ENCODE results near the gene IFI35.
"Not testable (repeated sequence)": the region's sequence is repeated elsewhere in the genome, so short reads cannot be mapped to it uniquely, and the experiment has no call there.

The IFI35 gene

GRCh38 chr17:43024407-43025289, 18.1 kb downstream of the IFI35 start, which contains the start of gene RND2:
TSS of gene RND2 (plus strand) at chr17:43025231. CDS start at chr17:43025348, 117 bp downstream.
- DNase-seq, result peak; percentile 90

GRCh38 chr17:43025290-43025657, 18.7 kb downstream of the IFI35 start:
- no peak for DNase-seq

DNA sequence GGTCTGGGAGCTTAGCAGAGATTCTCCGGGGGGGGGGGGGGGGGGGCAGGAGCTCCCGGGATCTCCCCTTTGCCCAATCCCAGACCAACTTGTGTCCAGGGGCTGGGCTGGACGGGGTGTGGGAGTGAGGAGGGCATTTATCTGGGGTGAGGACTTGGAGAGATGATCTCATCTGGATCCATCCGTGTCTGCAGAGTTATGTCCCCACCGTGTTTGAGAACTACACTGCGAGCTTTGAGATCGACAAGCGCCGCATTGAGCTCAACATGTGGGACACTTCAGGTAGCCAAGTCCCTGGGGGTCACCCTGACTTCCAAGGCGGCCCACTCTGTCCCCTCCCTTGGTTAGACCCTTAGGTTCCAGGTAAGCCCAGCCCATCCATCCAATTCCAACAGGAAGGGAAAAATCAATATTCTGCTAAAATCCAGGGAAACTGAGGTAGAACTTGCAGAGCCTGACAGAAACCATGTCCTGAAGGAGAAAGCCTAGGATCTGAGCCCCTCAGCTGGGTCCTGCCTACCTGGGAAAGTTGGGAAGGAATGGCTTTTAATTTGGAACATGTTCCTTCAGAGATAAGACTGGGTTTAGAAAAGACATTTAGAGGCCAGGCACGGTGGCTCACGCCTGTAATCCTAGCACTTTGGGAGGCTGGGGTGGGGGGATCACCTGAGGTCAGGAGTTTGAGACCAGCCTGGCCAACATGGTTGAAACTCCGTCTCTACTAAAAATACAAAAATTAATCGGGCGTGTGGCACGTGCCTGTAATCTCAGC, 19.4 kb downstream of the IFI35 start:
- DNase-seq, result no peak

- DNase-seq, result no peak
These were observed 20.0 kb downstream of the IFI35 start for GRCh38 chr17:43026595-43026994.

GRCh38 chr17:43027091-43028032, 20.8 kb downstream of the IFI35 start:
- no peak for DNase-seq

DNA sequence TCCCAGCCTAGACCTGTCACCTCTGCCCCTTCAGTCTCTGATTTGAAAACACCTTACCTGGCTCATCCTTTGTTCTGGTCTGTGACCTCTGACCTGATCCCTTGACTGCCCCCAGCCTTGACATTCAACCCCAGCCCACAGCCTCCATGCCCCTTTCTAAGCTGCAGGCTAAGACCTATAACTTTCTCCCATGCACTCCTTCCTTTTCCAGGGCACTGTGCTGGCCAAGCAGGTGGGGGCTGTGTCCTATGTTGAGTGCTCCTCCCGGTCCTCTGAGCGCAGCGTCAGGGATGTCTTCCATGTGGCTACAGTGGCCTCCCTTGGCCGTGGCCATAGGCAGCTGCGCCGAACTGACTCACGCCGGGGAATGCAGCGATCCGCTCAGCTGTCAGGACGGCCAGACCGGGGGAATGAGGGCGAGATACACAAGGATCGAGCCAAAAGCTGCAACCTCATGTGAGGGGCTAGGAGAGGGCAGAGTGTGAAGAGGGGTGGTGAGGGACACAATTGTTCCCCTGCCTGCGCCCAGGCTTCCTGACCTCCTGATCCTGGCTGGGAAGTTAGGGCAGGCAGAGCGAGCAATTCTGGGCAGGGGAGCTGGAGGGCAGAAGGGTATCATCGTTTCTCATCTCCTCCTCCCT, 21.8 kb downstream of the IFI35 start:
- DNase-seq, result no peak

DNA sequence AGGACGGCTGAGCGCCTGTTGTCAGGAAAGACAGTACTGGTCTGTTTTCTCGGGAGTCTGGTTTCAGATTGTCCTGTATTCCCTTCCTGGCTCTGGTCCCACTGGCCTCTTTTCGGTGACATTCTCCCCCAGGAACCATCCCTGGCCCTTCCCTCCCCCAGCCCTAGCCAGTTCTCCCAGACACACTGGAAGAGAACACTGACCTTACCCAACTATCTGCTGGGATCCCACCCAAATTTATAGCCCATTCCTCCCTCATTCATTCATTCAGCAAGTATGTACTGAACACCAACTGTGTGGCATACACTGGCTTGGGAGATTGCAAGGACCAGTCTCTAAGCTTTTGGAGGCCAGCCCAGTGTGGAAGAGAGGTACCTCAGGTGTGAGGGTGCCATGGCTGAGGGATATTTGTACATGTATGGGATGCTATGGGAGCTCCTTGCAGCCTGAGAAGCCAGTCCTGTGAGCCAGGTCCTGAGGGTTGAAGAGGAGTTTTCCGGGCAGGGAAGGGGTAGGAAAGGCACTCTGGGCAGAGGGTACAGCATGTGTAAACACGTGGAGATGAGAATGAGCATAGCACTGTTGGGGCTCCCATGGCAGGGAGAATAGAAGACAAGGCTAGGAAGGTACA, 23.7 kb downstream of the IFI35 start:
- no peak for DNase-seq

- DNase-seq, result no peak
These were observed 25.1 kb downstream of the IFI35 start for GRCh38 chr17:43031666-43032065.

- DNase-seq, result no peak
These were observed 27.6 kb downstream of the IFI35 start for GRCh38 chr17:43033948-43034881.

DNA sequence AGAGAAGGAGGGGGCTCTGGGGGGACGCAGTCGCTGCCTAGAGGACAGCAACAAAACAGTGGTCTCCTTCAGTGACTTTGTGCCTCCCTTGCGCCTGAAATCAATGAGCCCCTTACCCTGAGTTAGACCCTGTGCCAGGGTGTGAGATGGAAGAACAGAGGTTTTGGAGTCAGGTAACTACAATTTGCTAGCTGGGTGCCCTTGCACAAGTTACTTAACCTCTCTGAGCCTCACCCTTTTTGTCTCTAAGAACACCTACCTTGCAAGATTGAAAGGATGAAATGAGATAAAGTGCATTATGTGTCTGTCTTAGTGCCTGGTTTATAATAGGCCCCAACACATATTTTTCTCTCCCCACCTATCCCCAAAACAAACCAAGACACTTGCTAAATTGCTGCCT, 28.3 kb downstream of the IFI35 start:
- no peak for DNase-seq

- DNase-seq, result no peak
These were observed 33.1 kb downstream of the IFI35 start for GRCh38 chr17:43039646-43040045.

- no peak for DNase-seq
These were observed 34.1 kb downstream of the IFI35 start for GRCh38 chr17:43040655-43041054.

DNA sequence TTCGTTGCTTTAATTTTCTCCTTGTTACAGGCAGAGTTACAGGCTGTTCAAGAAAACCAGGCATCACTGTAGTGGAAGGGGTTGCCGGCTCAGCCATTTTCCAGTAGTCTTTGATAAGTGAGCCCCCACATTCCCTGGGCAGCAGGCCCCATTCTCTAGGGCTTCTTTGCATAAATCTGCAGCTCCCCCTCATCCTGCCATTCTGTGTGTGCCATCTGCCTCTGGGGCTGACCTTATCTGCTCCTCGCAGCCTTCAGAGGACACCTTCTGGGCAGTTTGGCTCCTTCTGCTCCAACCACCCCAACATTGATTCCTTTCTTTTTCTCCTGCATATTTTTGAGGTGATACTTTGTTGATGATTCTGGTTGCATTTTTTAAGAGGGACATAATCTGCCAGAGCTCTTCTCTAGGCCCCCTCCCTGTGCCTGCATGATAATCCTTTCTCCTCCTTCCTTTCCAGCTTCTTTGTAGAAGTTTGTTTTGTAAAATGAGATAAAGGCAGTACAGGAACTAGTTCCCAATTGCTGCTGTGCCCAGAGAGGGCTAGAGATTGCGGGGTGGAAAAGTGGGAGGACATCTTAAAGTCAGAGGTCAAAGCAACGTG, 35.5 kb downstream of the IFI35 start:
- DNase-seq, result no peak

- no peak for DNase-seq
These were observed 36.7 kb downstream of the IFI35 start for GRCh38 chr17:43043307-43043706.

GRCh38 chr17:43044024-43044423, 37.4 kb downstream of the IFI35 start:
- no peak for DNase-seq

- DNase-seq, result no peak
These were observed 45.4 kb downstream of the IFI35 start for GRCh38 chr17:43051969-43052368.

DNA sequence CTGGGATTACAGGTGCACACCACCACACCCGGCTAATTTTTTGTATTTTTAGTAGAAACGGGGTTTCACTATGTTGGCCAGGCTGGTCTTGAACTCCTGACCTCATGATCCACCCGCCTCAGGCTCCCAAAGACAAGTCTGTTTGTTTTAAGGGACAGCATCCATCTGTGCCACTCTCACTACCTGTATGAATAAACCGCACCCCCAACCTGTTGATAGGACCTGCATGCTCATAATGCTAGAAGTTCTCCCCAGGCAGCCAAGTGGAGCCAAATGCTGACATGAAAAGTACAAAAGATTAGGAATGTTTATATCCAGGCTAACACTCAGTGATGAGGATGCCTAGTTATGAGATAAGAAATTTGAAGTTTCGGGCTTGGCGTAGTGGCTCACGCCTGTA, 46.4 kb downstream of the IFI35 start:
- DNase-seq, result not testable (repeated sequence)

DNA sequence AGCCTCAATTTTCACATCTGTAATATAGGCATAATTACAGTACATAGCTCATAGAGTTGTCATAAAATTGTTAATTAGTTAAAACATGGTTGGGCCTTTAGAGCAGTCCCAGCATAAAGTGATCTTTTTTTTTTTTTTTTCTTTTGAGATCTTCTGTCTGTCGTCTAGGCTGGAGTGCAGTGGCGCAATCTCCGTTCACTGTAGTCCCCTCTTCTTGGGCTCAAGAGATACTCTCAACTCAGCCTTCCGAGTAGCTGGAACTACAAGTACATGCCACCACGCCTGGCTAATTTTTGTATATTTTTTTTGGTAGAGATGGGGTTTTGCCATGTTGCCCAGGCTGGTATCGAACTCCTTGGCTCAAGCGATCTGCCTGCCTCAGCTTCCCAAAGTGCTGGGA, 49.5 kb downstream of the IFI35 start:
- DNase-seq, result no peak

- DNase-seq, result no peak
These were observed 56.5 kb downstream of the IFI35 start for GRCh38 chr17:43062984-43063638.

All from DMS153 (cell line).